Mucosa of stomach (tissue), 1 donor: ENCODE data around the gene SOCS2.

Source experiments
- H3K27me3 ChIP-seq: one replicate; pipeline ENCODE4 v1.7.0; 2013; ENCODE audit warnings: mild to moderate bottlenecking, low read length; ENCODE audit not compliant: control insufficient read depth, insufficient read depth
- H3K36me3 ChIP-seq: one replicate; pipeline ENCODE4 v1.7.0; 2013; ENCODE audit warnings: low read length; ENCODE audit not compliant: control insufficient read depth, insufficient read depth
- H3K4me1 ChIP-seq: one replicate; pipeline ENCODE4 v1.7.0; 2013; ENCODE audit warnings: mild to moderate bottlenecking, low read length; ENCODE audit not compliant: control insufficient read depth, insufficient read depth
- H3K4me3 ChIP-seq: one replicate; pipeline ENCODE4 v1.7.0; 2013; ENCODE audit warnings: low read length
- H3K9ac ChIP-seq: one replicate; pipeline ENCODE4 v1.7.0; 2013; ENCODE audit warnings: mild to moderate bottlenecking, low read length, moderate library complexity
- H3K9me3 ChIP-seq: one replicate; pipeline ENCODE4 v1.7.0; 2013; ENCODE audit warnings: mild to moderate bottlenecking, low read length, moderate library complexity; ENCODE audit not compliant: control insufficient read depth
- donor health status: Pancreatic carcinoma.

Gene SOCS2

GRCh38 chr12:93583627-93584392 lies 11.3 kb downstream of the SOCS2 start:
- no peak overlapping the region for H3K9ac ChIP-seq
- no peaks in the 10 kb centered on the region for H3K9me3 ChIP-seq
- H3K4me3 ChIP-seq = no peak overlapping the region
- no peaks in the 10 kb centered on the region for H3K27me3 ChIP-seq
- no peaks in the 10 kb centered on the region for H3K4me1 ChIP-seq
- H3K36me3 ChIP-seq = no peaks in the 10 kb centered on the region

DNA sequence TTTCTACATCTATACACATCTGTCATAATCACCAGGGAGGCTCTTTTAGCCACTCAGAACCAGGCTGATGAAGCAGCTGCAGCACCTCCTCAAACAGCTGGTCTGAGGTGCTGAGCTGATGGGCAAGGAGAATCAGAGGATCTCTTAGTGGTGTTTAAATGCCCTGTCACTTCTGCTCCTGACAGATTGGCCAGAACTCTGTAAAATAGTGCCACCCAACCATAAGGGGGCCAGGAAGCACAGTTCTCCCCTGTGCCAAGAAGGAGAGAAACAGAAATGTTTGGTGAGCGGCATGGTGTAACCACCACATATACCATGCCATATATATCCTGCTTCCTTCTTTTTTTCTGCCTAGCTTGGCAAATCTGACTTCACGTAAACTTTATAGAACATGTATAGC lies 12.8 kb downstream of the SOCS2 start:
- Histone ChIP-seq H3K27me3 (no peaks in the 10 kb centered on the region), H3K9me3 (no peaks in the 10 kb centered on the region), H3K36me3 (no peaks in the 10 kb centered on the region), H3K4me3 (no peak overlapping the region), H3K9ac (no peak overlapping the region), H3K4me1 (no peaks in the 10 kb centered on the region)

DNA sequence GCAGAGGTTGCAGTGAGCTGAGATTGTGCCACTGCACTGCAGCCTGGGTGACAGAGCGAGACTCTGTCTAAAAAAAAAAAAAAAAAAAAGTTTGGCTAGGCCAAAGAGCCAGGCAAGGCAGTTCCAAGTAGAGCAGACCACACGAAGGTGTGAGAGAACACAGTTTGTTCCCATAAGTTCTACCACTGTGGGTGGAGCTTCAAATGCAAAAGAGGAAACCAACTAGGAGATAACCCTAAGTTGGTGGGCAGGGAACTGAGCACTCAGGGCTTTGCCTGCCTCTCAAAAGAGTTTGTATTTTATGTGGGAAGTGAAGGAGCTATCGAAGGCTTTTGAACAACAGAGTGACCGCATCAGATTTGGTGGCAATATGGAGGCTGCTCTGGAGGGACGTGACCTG lies 15.1 kb downstream of the SOCS2 start:
- Histone ChIP-seq H3K4me3 (no peak overlapping the region), H3K9me3 (no peaks in the 10 kb centered on the region), H3K36me3 (no peaks in the 10 kb centered on the region), H3K27me3 (no peaks in the 10 kb centered on the region), H3K9ac (no peak overlapping the region), H3K4me1 (no peaks in the 10 kb centered on the region)

DNA sequence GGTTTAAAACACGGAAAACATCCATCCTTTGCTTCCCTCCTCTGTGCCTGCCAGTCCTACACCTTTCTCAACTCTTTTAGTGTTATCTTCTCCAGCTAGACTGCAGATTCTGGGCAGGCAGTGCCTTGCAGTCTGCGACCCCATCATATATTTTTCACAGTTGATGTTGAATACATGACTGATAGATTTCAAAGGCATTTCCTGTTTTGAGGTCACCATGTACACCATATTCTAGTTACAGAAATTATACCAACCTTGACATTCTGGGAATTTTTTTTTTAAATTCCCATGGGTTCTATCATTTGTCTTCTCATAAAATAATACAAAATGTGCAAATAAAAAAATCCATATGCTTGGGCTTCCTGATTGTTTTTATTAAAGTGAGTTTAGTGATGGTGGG lies 16.6 kb downstream of the SOCS2 start:
- Histone ChIP-seq H3K36me3 (no peaks in the 10 kb centered on the region), H3K4me3 (no peak overlapping the region), H3K9ac (no peak overlapping the region), H3K9me3 (no peaks in the 10 kb centered on the region), H3K27me3 (peaks cover 3% of the 10 kb centered on the region), H3K4me1 (no peaks in the 10 kb centered on the region)

DNA sequence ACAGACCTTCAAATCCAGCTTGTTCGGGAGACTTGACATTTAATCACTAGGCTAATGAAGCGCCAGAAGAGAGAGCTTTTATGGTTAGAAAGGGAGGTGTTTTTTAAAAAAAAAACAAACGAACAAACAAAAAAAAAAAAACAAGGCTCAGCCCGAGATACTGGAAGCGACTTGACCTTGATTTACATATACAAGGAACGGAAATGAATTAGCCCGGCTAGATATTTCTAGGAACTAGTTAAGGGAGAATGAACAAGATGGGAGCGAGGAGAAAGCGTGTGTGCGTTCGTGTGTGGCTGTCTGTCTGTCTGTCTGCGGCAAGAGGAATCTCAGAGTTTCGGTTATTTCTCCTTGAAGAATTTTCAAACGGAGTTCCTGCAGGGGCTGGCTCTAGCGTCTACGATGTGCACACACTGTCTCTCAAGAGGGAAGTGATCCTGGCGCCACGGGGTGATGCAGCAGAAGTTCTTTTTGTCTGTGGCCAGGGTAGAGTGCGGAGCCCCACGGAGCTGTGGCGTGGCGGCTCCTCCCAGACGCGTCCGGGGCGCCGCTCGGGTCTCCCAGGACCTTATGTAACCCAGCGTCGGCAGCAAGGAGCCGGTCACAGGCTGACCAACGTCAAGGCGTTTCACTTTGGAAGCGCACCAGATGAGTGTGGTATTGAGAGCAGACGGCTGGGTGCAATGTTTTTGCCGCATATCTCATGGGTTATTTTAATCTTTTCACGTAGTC lies 18.8 kb downstream of the SOCS2 start:
- no peaks in the 10 kb centered on the region for H3K4me1 ChIP-seq
- H3K27me3 ChIP-seq = peaks cover 3% of the 10 kb centered on the region
- peak overlapping the region; percentile 77 for H3K4me3 ChIP-seq

GRCh38 chr12:93592641-93593406 lies 20.3 kb downstream of the SOCS2 start:
- peaks cover 3% of the 10 kb centered on the region for H3K27me3 ChIP-seq
- H3K4me3 ChIP-seq = no peak overlapping the region
- no peak overlapping the region for H3K9ac ChIP-seq
- no peaks in the 10 kb centered on the region for H3K4me1 ChIP-seq
- H3K36me3 ChIP-seq = no peaks in the 10 kb centered on the region
- no peaks in the 10 kb centered on the region for H3K9me3 ChIP-seq

More for the DNA sequence above, 18.8 kb downstream of the SOCS2 start:
- Histone ChIP-seq H3K36me3 (no peaks in the 10 kb centered on the region), H3K9me3 (no peaks in the 10 kb centered on the region), H3K9ac (peak overlapping the region; percentile 60)

GRCh38 chr12:93593843-93594242 lies 21.4 kb downstream of the SOCS2 start:
- Histone ChIP-seq H3K9me3 (no peaks in the 10 kb centered on the region), H3K9ac (no peak overlapping the region), H3K4me3 (no peak overlapping the region), H3K27me3 (peaks cover 3% of the 10 kb centered on the region), H3K36me3 (no peaks in the 10 kb centered on the region), H3K4me1 (no peaks in the 10 kb centered on the region)

- Histone ChIP-seq H3K4me3 (no peak overlapping the region), H3K4me1 (no peaks in the 10 kb centered on the region), H3K9ac (no peak overlapping the region), H3K9me3 (no peaks in the 10 kb centered on the region), H3K36me3 (no peaks in the 10 kb centered on the region), H3K27me3 (peaks cover 3% of the 10 kb centered on the region)
Observed at GRCh38 chr12:93594766-93595311, 22.4 kb downstream of the SOCS2 start.

GRCh38 chr12:93595351-93595750 lies 22.9 kb downstream of the SOCS2 start:
- Histone ChIP-seq H3K36me3 (no peaks in the 10 kb centered on the region), H3K27me3 (peaks cover 3% of the 10 kb centered on the region), H3K9me3 (no peaks in the 10 kb centered on the region), H3K4me3 (no peak overlapping the region), H3K4me1 (no peaks in the 10 kb centered on the region), H3K9ac (no peak overlapping the region)

GRCh38 chr12:93597608-93598007 lies 25.1 kb downstream of the SOCS2 start:
- no peaks in the 10 kb centered on the region for H3K36me3 ChIP-seq
- H3K4me3 ChIP-seq = no peak overlapping the region
- no peak overlapping the region for H3K9ac ChIP-seq
- peaks cover 3% of the 10 kb centered on the region for H3K27me3 ChIP-seq
- no peaks in the 10 kb centered on the region for H3K9me3 ChIP-seq
- no peaks in the 10 kb centered on the region for H3K4me1 ChIP-seq

DNA sequence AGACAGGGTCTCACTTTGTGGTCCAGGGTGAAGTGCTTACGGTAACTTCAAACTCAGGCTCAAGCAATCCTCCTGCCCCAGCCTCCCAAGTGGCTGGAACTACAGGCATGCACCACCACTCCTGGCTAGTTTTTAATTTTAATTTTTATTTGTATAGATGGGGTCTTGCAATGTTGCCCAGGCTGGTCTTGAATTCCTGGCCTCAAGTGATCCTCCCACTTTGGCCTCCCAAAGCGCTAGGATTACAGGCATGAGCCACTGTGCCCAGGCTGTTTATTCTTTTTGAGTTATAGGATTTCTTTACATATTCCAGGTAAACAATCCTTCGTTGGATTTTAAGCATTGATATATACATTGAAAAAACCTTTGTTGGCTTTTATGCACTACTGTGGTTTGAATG lies 26.7 kb downstream of the SOCS2 start:
- no peak overlapping the region for H3K9ac ChIP-seq
- H3K27me3 ChIP-seq = no peaks in the 10 kb centered on the region
- no peaks in the 10 kb centered on the region for H3K9me3 ChIP-seq
- no peak overlapping the region for H3K4me3 ChIP-seq
- H3K36me3 ChIP-seq = no peaks in the 10 kb centered on the region
- H3K4me1 ChIP-seq = no peaks in the 10 kb centered on the region

- no peaks in the 10 kb centered on the region for H3K36me3 ChIP-seq
- H3K4me1 ChIP-seq = no peaks in the 10 kb centered on the region
Observed at GRCh38 chr12:93601591-93601990, 29.1 kb downstream of the SOCS2 start.

More at GRCh38 chr12:93601591-93601990, 29.1 kb downstream of the SOCS2 start:
- Histone ChIP-seq H3K4me3 (no peak overlapping the region), H3K9ac (no peak overlapping the region), H3K27me3 (no peaks in the 10 kb centered on the region), H3K9me3 (no peaks in the 10 kb centered on the region)
